HG03095 (cell line): ENCODE results near the gene TMEM238L.

ENCODE experiments used
- ATAC-seq: cut with Tn5 transposase; IDR thresholded peaks from one replicate; pipeline ENCODE4 v1.9.1; 2021; ENCODE audit warnings: moderate library complexity; ENCODE audit not compliant: unreplicated experiment

TMEM238L gene

DNA sequence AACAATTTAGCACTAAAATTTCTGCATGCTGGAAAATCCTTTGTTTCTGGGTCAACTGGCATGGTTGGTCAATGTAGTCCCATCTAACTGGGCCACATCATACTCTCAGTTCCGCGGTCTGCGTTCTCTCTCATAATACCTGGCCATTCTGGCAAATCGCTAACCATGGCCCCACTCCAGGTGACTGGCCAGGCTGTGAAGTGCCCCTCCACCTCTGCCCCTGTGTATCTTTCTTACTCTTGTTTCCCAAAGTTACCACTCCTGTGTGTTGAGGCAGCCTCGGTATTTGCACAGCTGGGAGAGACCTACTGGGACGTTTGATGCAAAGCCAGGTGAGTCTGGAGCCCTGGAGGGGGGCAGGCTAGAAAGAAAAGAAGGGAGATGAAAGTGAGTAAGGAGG is 2.0 kb upstream of the TMEM238L start:
- no peak for ATAC-seq

DNA sequence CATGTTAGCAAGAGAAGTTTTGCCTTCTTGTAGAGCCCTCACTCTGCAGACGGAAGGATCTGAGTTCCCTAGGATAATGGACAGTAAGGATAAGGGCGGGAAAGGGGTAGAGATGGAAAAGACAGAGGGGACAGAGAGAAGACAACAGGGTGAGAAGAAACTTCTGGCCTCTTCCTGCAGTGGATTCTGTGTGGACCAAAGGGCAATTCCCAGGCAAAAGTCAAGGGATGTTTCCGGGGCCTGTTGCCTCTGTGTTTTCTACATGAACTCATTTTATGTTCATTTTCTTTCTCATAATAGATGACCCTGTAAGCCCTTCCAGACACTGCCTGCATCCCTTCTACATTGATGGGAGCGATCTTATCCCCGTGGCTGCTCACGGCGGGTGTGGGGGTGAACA is 647 bp upstream of the TMEM238L start:
- no peak for ATAC-seq

DNA sequence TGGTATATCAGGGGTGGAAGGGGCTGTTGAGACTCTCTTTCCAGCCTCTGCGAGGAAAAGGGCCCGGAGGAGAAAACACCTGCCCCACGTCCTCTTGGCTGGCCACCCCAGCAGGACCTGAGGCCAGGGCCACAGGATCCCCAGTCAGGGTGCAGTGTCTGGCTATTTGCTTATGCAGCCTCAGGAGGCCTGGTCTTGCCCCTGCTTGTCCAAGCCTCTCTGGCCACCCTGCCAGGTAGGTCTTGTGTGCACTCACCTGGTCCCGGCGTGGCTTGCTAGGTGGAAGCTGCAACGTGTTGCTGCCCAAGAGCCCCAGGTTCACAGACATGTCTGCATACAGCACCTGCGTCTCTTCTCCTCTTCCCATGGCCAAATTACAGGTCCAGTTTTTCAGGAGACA is 549 bp downstream of the TMEM238L start:
- no peak for ATAC-seq

DNA sequence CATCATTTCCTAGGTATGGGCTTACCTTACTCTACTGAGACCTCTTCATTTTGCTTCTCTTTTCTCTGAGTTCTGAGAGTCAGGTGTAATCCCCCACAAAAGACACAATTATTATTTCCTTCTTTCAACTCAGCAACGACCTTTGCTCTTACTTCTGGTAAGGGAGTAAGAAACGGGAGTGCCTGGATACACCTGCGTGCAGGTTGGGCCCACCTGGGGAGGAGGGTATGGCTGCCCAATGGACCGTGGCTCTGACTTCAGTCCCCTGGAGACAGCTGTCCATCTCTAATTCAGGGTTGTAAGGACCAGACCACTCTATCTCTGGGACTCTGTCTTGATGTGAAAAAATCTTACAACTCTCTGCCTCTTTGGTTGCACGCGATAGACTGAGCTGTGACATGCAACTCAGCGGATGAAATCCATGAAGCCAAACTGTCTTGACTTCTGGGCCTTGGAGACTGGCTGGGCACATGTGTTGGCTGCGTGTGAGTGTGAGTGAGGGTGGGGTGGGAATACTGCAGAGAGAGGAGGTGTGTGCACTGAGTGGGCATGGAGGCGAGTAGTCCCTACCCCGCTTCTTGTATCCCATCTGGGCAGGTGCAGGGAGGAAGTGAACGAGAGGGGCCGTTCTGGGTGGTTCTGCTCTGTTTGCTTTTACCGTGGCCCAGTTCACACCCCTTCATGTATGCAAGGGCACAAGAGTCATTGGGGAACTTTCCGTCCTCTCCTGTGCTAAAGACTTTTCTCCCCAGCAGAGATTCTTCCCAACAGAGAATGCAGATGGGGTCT is 1.2 kb downstream of the TMEM238L start:
- no peak for ATAC-seq

DNA sequence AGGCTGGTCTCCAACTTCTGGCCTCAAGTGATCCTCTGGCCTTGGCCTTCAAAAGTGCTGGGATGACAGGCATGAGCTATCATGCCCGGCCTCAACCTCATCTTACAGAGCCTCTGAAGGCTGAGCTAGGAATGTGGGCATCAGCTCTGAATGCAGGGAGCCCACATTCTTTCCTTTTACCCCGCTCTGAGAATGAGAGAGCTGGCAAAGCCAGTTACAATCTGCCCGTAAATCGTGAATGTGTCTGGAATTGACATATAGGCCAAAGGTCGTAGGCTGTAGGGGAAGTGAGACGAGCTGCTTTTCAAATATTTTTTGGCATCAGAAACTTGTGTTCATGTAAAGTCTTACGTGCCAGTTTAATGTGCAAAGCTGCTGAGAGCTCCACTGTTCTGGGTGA is 4.5 kb downstream of the TMEM238L start:
- no peak for ATAC-seq

DNA sequence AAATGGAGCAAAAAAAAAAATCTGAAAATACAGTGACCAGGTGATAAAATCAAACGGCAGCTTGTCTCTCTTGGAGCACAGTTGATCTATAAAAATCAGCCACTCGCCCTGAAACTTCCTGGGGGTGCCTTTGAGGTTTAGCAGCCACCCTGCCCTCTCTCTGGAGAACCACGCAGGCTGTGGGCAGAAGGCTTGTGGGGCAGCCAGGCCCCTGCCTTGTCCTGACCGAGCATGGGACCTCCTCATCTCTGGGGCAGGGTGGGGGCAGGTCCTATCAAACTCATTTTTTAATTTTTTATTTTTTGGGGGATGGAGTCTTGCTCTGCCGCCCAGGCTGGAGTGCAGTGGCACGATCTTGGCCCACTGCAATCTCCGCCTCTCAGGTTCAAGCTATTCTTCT is 5.0 kb downstream of the TMEM238L start:
- ATAC-seq: no peak

DNA sequence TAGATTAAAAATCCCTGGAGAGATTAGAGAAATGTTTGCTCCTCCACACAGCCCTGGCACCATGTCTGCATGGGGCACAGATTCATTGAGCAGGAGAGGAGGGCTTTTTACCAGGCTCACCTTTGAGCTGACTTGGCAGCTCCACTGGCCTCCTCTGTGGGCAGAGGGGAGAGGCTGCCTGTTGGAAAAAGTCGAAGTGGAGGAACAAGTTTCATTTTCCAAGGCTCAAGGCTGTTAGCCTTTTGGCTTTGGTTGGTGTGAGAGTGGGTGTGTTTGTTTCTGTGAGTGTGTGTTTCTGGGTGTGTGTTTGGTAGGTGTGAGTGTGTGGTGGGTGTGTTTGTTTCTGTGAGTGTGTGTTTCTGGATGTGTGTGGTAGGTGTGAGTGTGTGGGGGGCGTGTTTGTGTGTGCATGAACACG is 5.6 kb downstream of the TMEM238L start:
- no peak for ATAC-seq

DNA sequence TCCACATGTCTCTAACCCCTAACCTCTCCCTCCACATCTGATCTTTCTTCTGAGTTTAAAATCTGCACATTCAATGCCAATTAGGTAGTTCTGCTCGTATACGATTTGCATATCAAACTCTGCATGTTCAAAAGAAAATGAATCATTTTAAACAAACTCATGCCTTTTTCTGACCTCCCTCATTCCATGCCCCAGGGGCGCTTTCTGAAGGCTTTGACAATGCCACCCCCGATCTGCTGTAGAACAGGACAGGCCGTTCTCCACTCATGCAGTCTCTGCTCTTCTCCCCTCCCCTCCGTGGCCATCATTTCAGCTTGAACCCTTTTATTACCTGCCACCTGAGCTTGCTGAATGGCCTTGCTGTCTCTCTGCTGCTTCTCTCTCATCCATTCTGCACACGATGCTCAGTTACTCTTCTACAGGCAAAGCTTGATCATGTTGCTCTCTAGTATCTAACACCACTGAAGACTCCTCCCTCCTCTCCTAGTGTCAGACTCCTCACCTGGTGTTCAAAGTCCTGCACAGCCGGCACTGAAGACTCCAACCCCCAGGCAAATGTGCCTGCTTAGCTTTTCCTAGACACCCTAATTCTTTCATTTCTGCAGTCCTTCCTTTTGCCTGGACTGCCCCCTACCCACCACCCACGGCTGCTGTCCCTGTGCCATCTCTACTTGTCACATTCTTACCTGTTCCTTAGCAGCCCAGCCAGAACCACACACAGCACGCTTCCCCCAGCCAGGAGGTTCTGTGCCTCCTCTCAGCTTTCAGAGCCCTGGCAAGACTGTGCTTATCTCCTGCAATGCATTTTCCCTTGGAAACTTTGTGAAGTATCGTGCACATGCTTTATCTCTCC is 6.2 kb downstream of the TMEM238L start:
- no peak for ATAC-seq

DNA sequence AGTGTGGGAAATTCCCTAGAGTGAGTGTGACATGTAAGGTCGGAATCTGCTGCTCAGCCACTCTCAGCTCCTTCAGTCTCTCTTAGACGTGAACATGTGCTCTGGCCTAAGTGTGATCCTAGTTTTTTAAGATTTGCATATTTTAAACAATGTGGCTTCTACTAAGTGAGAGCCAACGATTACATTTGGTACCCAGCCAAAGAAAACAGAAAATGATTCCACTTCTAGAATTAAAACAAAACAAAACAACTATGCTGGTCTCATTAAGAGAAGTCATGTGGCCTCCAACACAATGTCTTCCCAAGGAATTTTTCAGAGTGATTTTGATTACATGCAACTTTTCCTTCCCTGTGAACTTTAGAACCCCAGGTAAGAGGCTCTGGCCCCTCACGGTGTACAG is 10.1 kb downstream of the TMEM238L start:
- no peak for ATAC-seq

DNA sequence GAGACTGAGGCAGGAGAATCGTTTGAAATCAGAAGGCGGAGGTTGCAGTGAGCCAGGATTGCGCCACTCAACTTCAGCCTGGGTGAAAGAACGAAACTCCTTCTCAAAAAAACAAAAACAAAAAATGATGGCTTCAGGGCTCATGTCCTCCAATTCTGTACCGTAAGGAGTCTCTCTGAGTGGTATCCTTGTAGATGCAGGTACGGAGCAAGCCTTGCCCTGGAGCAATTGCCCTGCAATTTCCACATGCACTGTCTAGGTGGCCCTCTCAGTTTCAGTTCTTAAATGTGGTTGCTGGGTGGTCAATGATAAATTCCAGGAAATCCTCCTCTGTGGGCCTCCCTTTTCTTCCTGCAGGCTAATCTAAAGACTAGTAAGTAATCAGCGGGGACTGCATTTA is 10.6 kb downstream of the TMEM238L start:
- no peak for ATAC-seq

DNA sequence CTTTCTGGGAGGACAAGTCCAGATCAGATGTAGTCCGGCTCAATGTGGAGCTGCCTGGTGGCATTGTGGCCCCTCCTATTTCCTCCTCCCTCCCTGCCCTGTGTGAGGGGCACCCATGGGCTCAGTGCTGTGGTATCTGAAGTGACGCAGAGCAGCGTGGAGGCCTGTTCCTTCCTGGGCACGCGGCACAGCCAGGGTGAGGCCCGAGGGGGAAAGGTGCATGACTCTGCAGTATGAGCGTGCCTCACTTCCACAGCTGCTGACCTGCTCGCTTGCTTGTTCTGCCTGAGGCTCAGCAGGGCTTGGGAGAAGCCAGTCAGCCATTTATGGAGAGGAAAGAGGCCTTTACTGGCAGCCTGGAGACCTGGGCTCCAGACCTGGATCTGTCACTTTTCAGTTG is 11.7 kb downstream of the TMEM238L start:
- no peak for ATAC-seq

DNA sequence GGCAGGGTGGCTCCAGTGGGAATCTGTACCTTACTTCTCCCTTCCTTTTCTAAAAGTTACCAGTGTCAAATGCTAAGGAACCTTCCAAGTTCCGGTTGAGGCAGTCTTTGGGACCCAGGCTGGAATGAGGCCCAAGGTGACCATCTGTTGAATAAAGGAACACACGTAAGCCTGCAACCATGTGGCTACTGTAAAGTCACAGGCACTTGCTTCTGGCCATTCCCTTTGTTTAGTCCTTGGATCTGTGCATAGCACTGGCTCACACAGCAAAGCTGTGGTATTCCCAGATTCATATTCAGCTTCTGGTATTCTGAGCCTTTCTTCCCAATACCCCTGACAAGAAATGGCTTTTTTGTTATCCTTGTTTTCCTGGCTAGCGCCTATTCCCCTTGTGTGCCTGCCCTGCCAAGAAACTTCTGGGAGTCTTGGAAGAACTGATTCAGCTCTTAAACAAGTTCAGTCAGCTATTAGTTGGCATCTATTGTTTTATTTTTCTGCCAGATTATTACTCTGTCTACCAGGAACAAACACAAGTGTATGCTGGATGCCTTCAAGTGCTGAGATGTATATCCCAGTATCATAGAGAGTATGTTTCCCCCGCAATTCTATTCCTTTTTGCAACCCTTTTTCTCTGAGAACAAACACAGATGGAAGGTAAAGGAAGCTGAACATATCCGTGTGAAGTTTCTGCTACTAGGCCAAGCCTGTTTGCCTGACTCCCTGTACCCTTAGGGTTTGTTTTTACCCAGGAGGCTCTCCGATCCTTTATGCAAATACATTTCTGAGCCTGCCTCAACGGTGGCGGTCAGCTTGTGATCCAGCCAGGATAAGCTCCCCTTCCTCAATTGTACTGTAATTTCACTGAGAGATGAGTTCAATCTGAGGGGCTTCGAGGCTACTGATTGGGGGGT is 13.2 kb downstream of the TMEM238L start:
- ATAC-seq: no peak

DNA sequence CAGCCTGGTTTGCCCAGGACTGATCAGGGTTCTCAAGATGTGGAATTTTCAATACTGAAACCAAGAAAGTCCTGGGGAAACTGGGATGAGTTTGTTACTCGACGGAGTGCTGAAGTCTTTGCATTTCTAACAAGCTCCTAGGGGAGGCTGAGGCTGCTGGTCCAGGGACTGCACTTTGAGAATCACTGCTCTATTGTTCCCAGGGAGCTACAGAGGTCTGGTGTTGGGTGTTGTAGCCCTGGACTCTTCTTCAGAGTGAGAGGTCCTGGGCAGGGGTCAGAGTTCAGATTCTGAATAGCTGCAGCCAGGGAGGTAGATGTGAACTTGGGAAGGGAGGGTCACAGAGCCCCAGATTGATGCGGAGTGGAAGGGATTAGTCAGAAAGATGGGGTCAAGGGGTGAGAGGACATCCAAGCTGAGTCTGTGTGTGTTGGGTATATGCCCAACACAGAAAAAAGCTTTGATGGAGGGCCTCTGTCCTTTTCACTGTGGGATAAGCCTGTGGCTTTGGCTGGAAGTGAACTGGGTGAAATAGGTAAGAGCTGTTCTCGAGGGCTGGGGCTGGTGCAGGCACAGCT is 14.1 kb downstream of the TMEM238L start:
- ATAC-seq: no peak

DNA sequence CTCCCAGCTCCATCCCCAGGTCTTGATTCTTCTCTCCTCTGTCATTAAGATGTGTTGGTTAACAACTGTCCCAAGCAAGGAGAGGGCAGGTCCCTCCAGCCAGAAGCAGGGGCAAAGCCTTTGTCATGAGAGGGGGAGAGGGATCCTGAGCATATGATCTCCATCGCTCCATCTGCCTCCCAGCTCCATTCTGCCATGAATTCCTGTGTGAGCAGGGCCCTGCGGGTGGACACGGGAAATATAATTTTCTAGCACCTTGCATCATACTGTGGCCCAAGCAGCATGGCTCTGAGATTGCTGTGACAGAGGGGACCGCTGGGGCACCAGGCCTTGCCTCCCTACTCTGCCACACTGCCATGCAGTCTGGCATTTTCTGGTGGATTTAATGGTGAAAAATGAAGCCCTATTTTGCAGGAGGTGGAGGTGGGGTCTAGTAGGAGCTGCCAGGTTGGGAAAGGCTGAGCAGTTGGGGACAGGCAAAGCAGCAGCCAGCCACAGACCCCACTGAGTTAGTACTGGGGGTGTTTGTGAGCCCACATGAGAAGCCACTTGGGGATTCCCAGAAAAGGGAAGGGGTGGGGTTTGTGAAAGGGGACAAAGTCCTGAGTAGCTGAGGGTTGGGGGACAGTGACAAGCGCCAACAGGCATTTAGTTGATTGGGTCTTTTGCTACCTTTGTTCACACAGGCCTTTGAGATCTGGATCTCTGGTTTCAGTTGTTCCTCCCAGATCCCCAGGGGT is 16.4 kb downstream of the TMEM238L start:
- no peak for ATAC-seq

DNA sequence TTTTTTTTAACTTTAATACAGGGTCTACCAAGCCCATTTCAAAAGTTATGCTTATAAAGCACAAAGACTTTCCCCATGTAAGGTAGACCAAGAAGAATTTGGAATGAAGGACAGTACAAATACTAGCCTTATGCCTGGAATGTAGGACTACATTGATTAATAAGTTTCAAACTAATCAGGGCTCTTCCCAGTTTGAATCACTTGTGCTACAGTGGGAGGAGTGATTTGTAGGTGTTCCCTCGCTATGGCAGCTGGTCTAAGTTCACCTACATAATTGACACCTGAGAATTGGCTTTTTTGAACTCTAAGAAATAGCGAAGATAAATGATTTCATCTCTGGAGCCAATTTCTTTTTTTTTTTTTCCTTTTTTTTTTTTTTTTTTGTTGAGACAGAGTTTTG is 18.6 kb downstream of the TMEM238L start:
- ATAC-seq: no peak

DNA sequence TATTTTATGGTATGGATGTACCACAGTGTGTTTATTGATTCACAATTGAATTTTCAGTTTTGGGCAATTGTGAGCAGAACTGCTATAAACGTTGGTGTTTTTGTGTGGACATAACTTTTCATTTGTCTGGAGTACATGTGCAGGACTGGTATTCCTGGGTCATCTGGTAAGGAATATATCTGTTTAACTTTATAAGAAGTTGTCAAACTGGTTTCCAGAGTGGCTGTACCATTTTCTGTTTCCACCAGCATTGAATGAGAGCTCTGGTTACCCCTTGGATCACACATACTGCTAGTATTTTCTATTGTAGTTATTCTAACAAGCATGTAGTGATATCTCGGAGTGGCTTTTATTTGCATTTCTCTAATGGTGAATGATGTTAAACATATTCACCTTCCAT is 24.3 kb downstream of the TMEM238L start:
- ATAC-seq: no peak

DNA sequence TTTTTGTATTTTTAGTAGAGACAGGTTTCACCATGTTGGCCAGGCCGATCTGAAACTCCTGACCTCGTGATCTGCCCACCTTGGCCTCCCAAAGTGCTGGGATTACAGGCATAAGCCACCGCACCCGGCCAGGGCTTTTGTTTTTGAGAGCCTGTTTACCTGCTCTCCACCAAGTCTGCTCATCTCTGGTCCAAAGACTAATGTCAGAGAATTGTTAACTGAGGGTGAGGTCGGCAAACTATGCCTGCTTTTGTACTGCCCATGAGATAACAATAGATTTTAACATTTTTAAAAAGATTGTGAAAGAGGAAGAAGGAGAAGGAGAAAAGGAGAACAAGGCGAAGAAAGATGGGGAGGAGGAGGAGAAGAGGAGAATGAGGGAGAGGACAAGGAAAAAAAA is 26.0 kb downstream of the TMEM238L start:
- ATAC-seq: no peak

DNA sequence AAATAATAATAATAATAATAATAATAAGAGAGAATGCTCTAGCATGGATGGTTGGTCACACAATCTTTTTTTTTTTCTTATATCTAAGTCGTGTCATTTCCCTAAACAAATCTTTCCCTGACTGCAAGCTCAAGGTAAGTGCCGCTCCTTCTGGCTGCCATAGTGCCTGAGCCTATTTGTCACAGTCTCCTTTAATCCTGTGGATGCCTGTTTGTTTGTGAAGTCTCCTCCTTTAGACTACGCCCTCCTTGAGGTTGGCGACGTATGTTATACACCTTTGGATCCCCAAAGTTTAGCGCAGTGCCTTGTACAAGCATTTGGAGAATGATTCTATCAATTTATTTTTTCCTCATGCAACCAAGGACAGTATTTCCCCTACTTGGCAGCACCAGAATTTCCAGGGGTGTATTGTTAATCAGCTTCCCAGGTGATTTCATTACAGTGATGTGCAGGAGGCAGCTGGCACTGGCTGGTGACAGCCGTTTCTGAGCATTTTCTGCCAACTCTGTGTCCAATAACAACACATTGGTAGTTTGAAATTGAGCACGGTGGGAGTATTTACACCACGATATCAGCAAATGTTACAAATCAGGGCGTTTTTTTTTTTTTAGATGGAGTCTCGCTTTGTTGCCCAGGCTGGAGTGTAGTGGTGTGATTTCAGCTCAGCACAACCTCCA is 26.6 kb downstream of the TMEM238L start:
- ATAC-seq: no peak

DNA sequence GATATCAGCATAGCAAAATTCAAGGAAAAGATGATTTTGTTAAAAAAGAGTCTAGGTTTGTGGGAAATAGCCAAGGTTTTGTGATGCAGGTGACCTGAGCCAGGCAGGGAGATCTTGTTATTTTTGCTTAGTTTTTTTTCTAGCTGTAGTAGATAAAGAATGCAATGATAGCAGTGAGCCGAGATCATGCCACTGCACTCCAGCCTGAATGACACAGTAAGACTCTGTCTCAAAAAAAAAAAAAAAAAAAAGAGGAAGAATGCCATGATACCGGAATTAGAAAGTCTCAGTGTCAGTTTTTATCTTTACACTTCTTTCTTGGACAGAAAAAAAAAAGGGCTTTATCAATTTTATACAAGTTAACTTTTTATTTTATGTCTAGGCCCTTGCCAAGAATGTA is 27.5 kb downstream of the TMEM238L start:
- no peak for ATAC-seq
